Tongue (tissue), 3 donors: ENCODE data around the gene NTN4. TPM values are rescaled to one million over a fixed set of nuclear protein-coding genes. Genes with fewer than 3 reads are reported as not detected.
A peak's percentile ranks its signal among the peaks of the same experiment; 100 is the strongest.
"Not testable (repeated sequence)": the region's sequence is repeated elsewhere in the genome, so short reads cannot be mapped to it uniquely, and the experiment has no call there.

ENCODE experiments used
- DNase-seq: peaks from one replicate; pipeline ENCODE4 v3.0.0-alpha.2; 2015
- small RNA-seq: library from RNA; depleted of rRNA; stranded (forward); fragments of <200 nt; gene quantifications from one replicate; pipeline ENCODE3, GENCODE V24; 2014; ENCODE audit warnings: low replicate concordance
- total RNA-seq: library from RNA; depleted of rRNA; stranded (reverse); fragments of >200 nt; gene quantifications from one replicate; pipeline ENCODE4 v1.2.3, GENCODE V29; 2014

Gene NTN4
- total RNA-seq, 1 donor from 2014 or later = 47.9 TPM

DNA sequence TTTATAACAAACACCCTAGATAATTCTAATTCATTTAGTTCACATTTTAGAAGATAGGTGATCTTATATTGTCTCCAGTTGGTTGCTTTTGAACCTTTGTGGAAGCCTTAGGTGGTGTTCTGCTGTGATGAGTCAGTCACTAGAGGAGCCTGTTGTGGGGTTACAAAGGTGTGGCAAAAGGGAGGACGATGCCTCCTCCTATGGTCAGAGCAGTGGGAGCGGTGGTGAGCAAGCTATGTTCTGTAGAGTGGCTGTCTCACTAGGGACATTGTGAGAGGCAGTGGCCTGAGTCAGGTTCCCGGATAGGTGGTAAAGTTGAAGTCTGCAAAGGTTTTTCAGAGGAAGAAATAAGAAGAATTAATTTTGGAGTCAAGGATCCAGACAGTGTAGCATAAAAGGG lies 167.7 kb downstream of the NTN4 start:
- no peak for DNase-seq

DNA sequence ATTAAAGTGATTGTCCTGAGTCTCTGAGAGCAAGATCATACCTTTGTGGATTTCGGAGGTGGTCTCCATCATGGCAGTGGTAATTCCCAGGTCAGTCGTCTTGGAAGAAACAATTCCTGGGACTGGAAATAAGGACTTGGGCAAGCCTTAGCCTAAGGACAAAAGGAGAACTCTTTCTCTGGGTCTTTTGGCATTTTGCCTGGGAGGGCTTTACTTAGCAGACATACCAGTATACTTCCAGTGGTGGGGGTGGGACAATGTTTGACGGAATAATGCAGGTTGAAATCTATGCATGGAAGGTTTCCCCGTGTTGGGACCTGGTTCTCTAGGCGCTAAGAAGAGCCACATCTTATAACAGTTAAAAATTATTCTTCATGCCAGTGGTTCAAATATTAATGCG lies 168.8 kb downstream of the NTN4 start:
- no peak for DNase-seq

DNA sequence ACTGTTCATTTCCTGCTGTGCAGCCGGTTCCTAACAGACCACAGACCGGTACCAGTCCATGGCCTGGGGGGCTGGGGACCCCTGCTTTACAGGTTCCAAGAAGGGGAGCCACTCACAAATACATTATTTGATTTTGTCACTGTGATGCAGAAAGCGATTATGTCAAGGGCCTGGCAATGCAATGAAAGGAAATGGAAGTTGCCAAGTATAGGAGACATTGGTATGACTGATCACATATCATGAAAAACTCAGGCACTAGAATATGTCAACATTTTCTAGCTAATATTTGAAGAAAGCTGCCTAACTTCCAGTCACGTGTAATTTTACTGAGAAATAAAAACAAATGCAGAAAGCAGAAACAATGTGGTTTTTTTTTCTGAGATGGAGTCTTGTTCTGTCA lies 170.4 kb downstream of the NTN4 start:
- no peak for DNase-seq

DNA sequence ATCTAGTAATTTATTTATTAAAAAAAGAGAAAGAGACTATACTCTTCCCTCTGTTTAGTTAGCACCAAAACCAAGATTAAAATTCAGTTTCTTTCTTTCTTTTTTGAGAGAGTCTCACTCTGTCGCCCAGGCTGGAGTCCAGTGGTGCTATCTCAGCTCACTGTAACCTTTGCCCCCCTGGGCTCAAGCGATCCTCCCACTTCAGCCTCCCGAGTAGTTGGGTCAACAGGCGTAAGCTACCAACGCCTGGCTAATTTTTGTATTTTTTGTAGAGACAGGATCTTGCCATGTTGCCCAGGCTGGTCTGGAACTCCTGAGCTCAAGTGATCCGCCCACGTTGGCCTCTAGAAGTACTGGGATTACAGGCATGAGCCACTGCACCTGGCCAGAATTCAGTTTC lies 174.1 kb downstream of the NTN4 start:
- DNase-seq = not testable (repeated sequence)

DNA sequence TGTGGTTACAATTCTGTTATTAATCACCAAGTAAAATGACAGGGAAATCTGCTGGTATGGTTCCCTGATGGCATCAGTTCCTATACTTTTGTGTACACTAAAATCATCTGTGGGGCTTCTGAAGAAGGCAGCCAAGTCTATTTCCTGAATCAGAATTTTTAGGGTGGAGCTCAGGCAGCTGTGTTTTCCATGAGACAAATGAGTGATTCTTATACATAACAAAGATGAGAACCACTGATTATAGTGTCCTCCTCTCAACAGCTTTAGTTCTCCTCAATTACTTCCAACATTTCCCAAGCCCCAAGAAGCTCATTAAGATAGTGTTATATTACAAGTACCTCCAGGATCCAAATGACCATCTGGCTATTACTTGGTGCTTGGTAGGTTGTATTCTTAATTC lies 174.8 kb downstream of the NTN4 start:
- peak; percentile 84 for DNase-seq

DNA sequence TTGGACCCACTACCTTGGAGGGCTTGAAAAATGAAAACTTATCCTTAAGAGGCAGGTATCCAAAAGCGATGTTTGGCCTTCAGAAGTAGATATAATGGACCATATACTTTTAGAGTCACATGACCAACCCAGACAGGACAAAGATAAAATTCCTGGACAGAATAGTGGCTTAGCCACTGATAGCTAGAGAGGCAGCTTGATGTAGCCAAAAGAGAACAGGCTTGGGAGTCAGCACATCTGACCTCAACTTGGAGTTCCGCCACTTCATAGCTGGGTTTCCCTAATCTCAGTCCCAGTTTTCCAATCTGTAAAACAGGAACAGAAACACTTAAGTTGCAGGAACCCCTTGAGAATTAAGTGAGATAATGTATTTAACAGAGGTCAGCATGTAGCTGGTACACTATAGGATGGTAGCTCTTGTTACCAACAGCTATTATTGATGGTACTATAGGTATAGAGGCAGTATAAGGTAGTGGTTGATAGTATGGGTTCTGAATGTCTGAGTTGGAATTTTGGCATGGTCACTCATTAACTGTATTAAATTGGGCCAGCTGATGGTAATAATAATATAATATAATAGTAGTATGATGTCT lies 176.1 kb downstream of the NTN4 start:
- DNase-seq = no peak

DNA sequence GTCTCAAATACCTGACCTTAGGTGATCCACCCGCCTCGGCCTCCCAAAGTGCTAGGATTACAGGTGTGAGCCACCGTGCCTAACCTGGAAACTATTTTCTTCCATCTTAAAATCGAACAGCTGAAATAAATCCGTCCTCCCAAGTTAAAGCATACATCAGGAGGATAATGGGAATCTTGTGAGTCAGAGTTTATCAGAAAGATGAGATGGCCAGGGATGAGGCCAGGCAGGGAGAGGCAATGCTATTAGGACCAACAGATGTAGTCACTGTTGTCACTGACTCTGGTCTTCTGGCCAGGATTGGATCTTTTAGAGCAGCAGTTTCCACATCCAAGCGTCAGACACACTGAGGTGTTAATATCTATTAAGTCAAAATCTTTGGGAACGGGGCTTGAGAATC lies 177.5 kb downstream of the NTN4 start:
- DNase-seq = no peak

DNA sequence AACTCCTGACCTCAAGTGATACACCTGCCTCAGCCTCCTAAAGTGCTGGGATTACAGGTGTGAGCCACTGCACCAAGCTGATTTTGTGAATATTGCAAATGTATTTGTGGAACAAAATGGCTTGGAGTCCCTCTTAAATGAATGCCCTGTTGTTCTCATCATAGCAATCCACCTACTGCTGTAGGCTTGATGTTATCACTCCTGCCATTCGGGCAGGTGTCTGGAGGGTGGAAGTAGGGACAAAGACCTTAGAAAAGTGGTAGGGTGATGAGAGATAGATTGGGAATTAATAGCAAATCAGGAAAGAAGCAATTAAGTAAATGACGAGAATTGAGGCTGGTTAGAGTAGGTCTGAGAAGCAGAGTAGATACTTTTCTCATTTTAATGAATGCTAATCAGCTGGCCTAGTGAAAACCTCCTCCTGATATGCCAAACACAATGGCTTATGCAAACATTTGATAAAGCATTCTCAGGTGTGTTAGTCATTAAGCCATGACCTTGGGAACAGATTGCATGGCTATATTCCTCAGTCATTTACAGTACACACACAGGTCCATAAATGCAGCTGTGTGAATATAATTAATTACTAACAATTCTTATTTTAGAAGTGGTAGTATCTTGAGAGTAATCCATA lies 178.8 kb downstream of the NTN4 start:
- no peak for DNase-seq

DNA sequence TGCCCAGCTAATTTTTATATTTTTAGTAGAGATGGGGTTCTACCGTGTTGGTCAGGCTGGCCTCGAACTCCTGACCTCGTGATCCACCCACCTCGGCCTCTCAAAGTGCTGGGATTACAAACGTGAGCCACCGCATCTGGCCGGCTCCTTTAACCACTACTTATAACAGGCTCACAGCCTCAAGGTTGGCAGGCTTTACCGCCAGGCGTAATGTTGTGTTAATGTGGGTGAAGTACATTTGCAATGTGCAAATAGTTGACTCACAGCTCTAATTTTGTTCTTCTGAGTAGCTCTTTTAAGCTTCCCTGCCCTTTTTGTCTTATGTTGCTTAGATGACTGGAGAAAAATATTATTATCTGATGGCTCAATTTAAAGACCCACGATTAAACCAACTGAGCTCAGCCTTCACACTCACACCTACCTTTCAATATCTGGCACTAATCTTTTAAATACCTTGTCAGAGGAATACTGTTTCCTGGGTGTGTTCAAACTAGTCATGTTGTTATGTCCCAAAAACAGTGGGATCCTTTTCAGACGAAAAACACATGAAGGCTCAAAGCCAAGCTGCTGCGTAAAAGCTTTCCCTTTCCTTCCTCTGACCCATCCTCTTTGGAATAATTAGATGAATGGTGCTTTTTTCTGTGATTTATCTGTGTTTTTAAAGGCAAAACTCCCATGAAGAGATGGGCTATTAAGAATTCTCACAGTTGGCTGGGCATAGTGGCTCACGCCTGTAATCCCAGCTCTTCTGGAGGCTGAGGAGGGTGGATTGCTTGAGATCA lies 182.1 kb downstream of the NTN4 start:
- DNase-seq = no peak

Small RNAs within 50 kb of the gene (small RNA-seq; reads per million reads assigned to genes)
- gene RF00019 (not detected), gene RNU6-247P (not detected)

Other genes starting within 250 kb of the NTN4 start
- gene USP44, start 239.3 kb downstream of the NTN4 start, total RNA-seq = 0.31 TPM
- 9.7 TPM for gene SNRPF, start 68.2 kb upstream of the NTN4 start, total RNA-seq
- not detected for gene CCDC38, start 151.8 kb upstream of the NTN4 start, total RNA-seq
- gene AMDHD1, start 152.6 kb upstream of the NTN4 start, total RNA-seq = not detected
- gene HAL, start 205.6 kb upstream of the NTN4 start, total RNA-seq = 0.51 TPM
- 64.5 TPM for gene LTA4H, start 244.8 kb upstream of the NTN4 start, total RNA-seq